H9 (cell line): Measurements from ENCODE around the gene HSH2D. TPM values are rescaled to one million over a fixed set of nuclear protein-coding genes. Genes with fewer than 3 reads are reported as not detected.

ENCODE experiments used
- DNase-seq: peaks from one replicate; pipeline ENCODE4 v3.0.0-alpha.2; 2017
- H2AFZ ChIP-seq: one replicate; pipeline ENCODE4 v1.6.1; 2013; ENCODE audit warnings: mild to moderate bottlenecking, low read length, control low read depth, moderate library complexity
- H2AK5ac ChIP-seq: 2 replicates; pipeline ENCODE4 v1.6.1; 2013; ENCODE audit warnings: low read length, control low read depth, mixed read lengths; ENCODE audit not compliant: insufficient read length
- H2BK120ac ChIP-seq: one replicate; pipeline ENCODE4 v1.6.1; 2013; ENCODE audit warnings: low read depth, mild to moderate bottlenecking, low read length, control low read depth, inconsistent platforms; ENCODE audit not compliant: poor library complexity, severe bottlenecking
- H2BK12ac ChIP-seq: 2 replicates; pipeline ENCODE4 v1.6.1; 2013; ENCODE audit warnings: low read length, control low read depth, mixed read lengths, low read depth; ENCODE audit not compliant: insufficient read length
- H2BK15ac ChIP-seq: 2 replicates; pipeline ENCODE4 v1.6.1; 2013; ENCODE audit warnings: low read depth, low read length, control low read depth
- H2BK20ac ChIP-seq: one replicate; pipeline ENCODE4 v1.6.1; 2013; ENCODE audit warnings: low read depth, mild to moderate bottlenecking, low read length, control low read depth, inconsistent platforms; ENCODE audit not compliant: poor library complexity, severe bottlenecking
- H2BK5ac ChIP-seq: 2 replicates; pipeline ENCODE4 v1.6.1; 2013; ENCODE audit warnings: low read length, control low read depth, mixed read lengths; ENCODE audit not compliant: insufficient read length
- H3K14ac ChIP-seq: 2 replicates; pipeline ENCODE4 v1.6.1; 2013; ENCODE audit warnings: low read length, control low read depth; ENCODE audit not compliant: insufficient read depth
- H3K18ac ChIP-seq: 2 replicates; pipeline ENCODE4 v1.6.1; 2013; ENCODE audit warnings: low read depth, mild to moderate bottlenecking, mixed read lengths, low read length, control low read depth; ENCODE audit not compliant: insufficient read length
- H3K23ac ChIP-seq: 2 replicates; pipeline ENCODE4 v1.6.1; 2013; ENCODE audit warnings: low read length, control low read depth, mixed read lengths, low read depth; ENCODE audit not compliant: insufficient read length
- H3K23me2 ChIP-seq: 2 replicates; pipeline ENCODE4 v1.6.1; 2013; ENCODE audit warnings: low read depth, mild to moderate bottlenecking, mixed read lengths, low read length, control low read depth; ENCODE audit not compliant: insufficient read length, poor library complexity, severe bottlenecking
- H3K27ac ChIP-seq: 2 replicates; pipeline ENCODE4 v1.5.1; 2013; ENCODE audit warnings: low read length, control low read depth, mixed read lengths, low read depth; ENCODE audit not compliant: insufficient read length
- H3K27me3 ChIP-seq: 2 replicates; pipeline ENCODE4 v1.6.1; 2013; ENCODE audit warnings: low read length, control low read depth, inconsistent platforms; ENCODE audit not compliant: insufficient read depth
- H3K4ac ChIP-seq: 2 replicates; pipeline ENCODE4 v1.6.1; 2013; ENCODE audit warnings: low read depth, mild to moderate bottlenecking, control low read depth, inconsistent platforms, low read length, moderate library complexity
- H3K4me1 ChIP-seq: 2 replicates; pipeline ENCODE4 v1.6.1; 2013; ENCODE audit warnings: low read length, control low read depth, inconsistent platforms; ENCODE audit not compliant: insufficient read depth
- H3K4me2 ChIP-seq: 2 replicates; pipeline ENCODE4 v1.6.1; 2013; ENCODE audit warnings: low read length, control low read depth, mixed read lengths; ENCODE audit not compliant: insufficient read length, insufficient read depth
- H3K56ac ChIP-seq: 2 replicates; pipeline ENCODE4 v1.6.1; 2013; ENCODE audit warnings: low read depth, mild to moderate bottlenecking, mixed read lengths, low read length, control low read depth; ENCODE audit not compliant: insufficient read length
- H3K79me1 ChIP-seq: 2 replicates; pipeline ENCODE4 v1.6.1; 2013; ENCODE audit warnings: low read depth, mild to moderate bottlenecking, moderate library complexity, low read length, control low read depth, inconsistent platforms; ENCODE audit not compliant: insufficient read depth, poor library complexity, severe bottlenecking
- H3K79me2 ChIP-seq: 2 replicates; pipeline ENCODE4 v1.6.1; 2013; ENCODE audit warnings: low read length, control low read depth, inconsistent platforms; ENCODE audit not compliant: insufficient read depth
- H3K9ac ChIP-seq: 2 replicates; pipeline ENCODE4 v1.6.1; 2013; ENCODE audit warnings: low read length, control low read depth, mixed read lengths; ENCODE audit not compliant: insufficient read length; ENCODE audit errors: extremely low read depth
- H3K9me3 ChIP-seq: one replicate; pipeline ENCODE4 v1.6.1; 2013; ENCODE audit warnings: low read depth, low read length, inconsistent platforms; ENCODE audit not compliant: control insufficient read depth
- H3T11ph ChIP-seq: one replicate; pipeline ENCODE4 v1.6.1; 2013; ENCODE audit warnings: mild to moderate bottlenecking, low read length, control low read depth, inconsistent platforms
- H4K20me1 ChIP-seq: one replicate; pipeline ENCODE4 v1.6.1; 2013; ENCODE audit not compliant: control insufficient read depth, insufficient read length, insufficient read depth
- H4K5ac ChIP-seq: 2 replicates; pipeline ENCODE4 v1.6.1; 2013; ENCODE audit warnings: low read depth, mild to moderate bottlenecking, mixed read lengths, low read length, control low read depth; ENCODE audit not compliant: insufficient read length
- H4K8ac ChIP-seq: replicated peaks from 2 replicates; pipeline ENCODE4 v1.6.1; 2013; ENCODE audit warnings: low read length, control low read depth, mixed read lengths, low read depth; ENCODE audit not compliant: insufficient read length
- H4K91ac ChIP-seq: 2 replicates; pipeline ENCODE4 v1.6.1; 2013; ENCODE audit warnings: low read depth, mild to moderate bottlenecking, moderate library complexity, mixed read lengths, low read length, control low read depth; ENCODE audit not compliant: insufficient read length
- H3K27ac Mint-ChIP-seq, 3 experiments: 2 replicates in 2 of 3; 3 replicates in 1 of 3; pipeline ENCODE4 v1.8.0; 2020 to 2021; ENCODE audit warnings: mixed read lengths in 3 of 3, mild to moderate bottlenecking in 1 of 3, moderate library complexity in 1 of 3
- H3K27me3 Mint-ChIP-seq: 2 replicates; pipeline ENCODE4 v1.8.0; 2021; ENCODE audit warnings: low read depth, mild to moderate bottlenecking, moderate library complexity, mixed read lengths
- H3K36me3 Mint-ChIP-seq, 3 experiments: 2 replicates in 2 of 3; 3 replicates in 1 of 3; pipeline ENCODE4 v1.8.0; 2020 to 2021; ENCODE audit warnings: low read depth in 3 of 3, mixed read lengths in 3 of 3; ENCODE audit not compliant: insufficient read depth in 1 of 3
- H3K4me1 Mint-ChIP-seq, 2 experiments: 2 replicates each; pipeline ENCODE4 v1.8.0; 2020; ENCODE audit warnings: mixed read lengths in 2 of 2
- H3K4me3 Mint-ChIP-seq, 2 experiments: 2 replicates in 1 of 2; 3 replicates in 1 of 2; pipeline ENCODE4 v1.8.0; 2020 to 2021; ENCODE audit warnings: mild to moderate bottlenecking in 2 of 2, mixed read lengths in 2 of 2, moderate library complexity in 1 of 2
- H3K9me3 Mint-ChIP-seq, 2 experiments: 2 replicates in 1 of 2; 3 replicates in 1 of 2; pipeline ENCODE4 v1.8.0; 2020; ENCODE audit warnings: mild to moderate bottlenecking in 2 of 2, mixed read lengths in 2 of 2, moderate library complexity in 1 of 2
- CTCF ChIP-seq: fragments of 200-600 bp; sonication (generic); conservative IDR thresholded peaks from 3 replicates; pipeline ENCODE4 v1.8.0; 2021; ENCODE audit warnings: antibody characterized with exemption, mild to moderate bottlenecking
- WGBS: extraction: QIAGEN DNeasy Blood & Tissue Kit; methylation state at CpG from one replicate; pipeline ENCODE4 v1.1.7; 2013; ENCODE audit warnings: missing lambda C conversion rate, low lambda C conversion rate, mixed read lengths; ENCODE audit not compliant: insufficient read length; ENCODE audit errors: extremely low coverage; 5-methylcytosine and 5-hydroxymethylcytosine counted together
- total RNA-seq: library from RNA; stranded (reverse); gene quantifications from 2 replicates; pipeline ENCODE4 v1.2.1, GENCODE V29; 2021

Gene HSH2D
- total RNA-seq, 1 experiment from 2014 or later, result 2.3 TPM

GRCh38 chr19:16096280-16096855, 47.1 kb upstream of the HSH2D start:
- Histone ChIP-seq H3K4me2 (no peak overlapping the region), H4K5ac (no peak overlapping the region), H3K79me1 (no peaks in the 10 kb centered on the region), H2AK5ac (no peak overlapping the region), H3K27ac (no peak overlapping the region), H3K9me3 (no peaks in the 10 kb centered on the region), H3K4me1 (no peaks in the 10 kb centered on the region), H3K23ac (no peak overlapping the region), H2BK5ac (no peak overlapping the region), H3K79me2 (no peaks in the 10 kb centered on the region), H3K18ac (no peak overlapping the region), H2BK15ac (no peak overlapping the region), H4K20me1 (no peaks in the 10 kb centered on the region), H4K91ac (no peak overlapping the region), H2BK20ac (no peak overlapping the region), H3K4ac (no peak overlapping the region), H3K56ac (no peak overlapping the region), H4K8ac (no peak overlapping the region), H3K9ac (no peak overlapping the region), H3T11ph (no peak overlapping the region), H2BK120ac (no peak overlapping the region), H3K27me3 (no peaks in the 10 kb centered on the region), H3K14ac (no peak overlapping the region), H2BK12ac (no peak overlapping the region), H3K23me2 (no peaks in the 10 kb centered on the region), H2AFZ (no peak overlapping the region)
- Mint-ChIP-seq H3K27ac (peak overlapping the region; percentile 56 to 92 (median 91); a peak in 5 of 7 replicates), H3K27me3 (no peaks in the 10 kb centered on the region; the same call in 1 of the 2 replicates), H3K9me3 (no peaks in the 10 kb centered on the region), H3K36me3 (peaks cover 62 to 97% (median 92%) of the 10 kb centered on the region in 3 experiments), H3K4me1 (no peaks in the 10 kb centered on the region), H3K4me3 (no peak overlapping the region)
- no peak for DNase-seq
- no peak for TF ChIP-seq CTCF
- WGBS, result no CpG with 5 or more reads among the region's 10 CpGs
